ENCODE measurements around the gene MYO1E.

The MYO1E gene

GRCh38 chr15:59259137-59259943 lies 113.3 kb downstream of the MYO1E start:
- no peak for DNase-seq (ENCODE audit: low spot score)

- DNase-seq (ENCODE audit: low spot score), result no peak
These were observed 114.4 kb downstream of the MYO1E start for GRCh38 chr15:59258317-59258716.

GRCh38 chr15:59257140-59257539 lies 115.5 kb downstream of the MYO1E start:
- no peak for DNase-seq (ENCODE audit: low spot score)

- no peak for DNase-seq (ENCODE audit: low spot score)
These were observed 116.2 kb downstream of the MYO1E start for GRCh38 chr15:59256482-59256881.

- DNase-seq (ENCODE audit: low spot score), result no peak
These were observed 116.9 kb downstream of the MYO1E start for GRCh38 chr15:59255680-59256336.

GRCh38 chr15:59252137-59252536 lies 120.5 kb downstream of the MYO1E start:
- DNase-seq (ENCODE audit: low spot score), result no peak

GRCh38 chr15:59251001-59251845 lies 121.4 kb downstream of the MYO1E start:
- DNase-seq (ENCODE audit: low spot score), result no peak

GRCh38 chr15:59250249-59250648 lies 122.4 kb downstream of the MYO1E start:
- no peak for DNase-seq (ENCODE audit: low spot score)

GRCh38 chr15:59249816-59250215 lies 122.9 kb downstream of the MYO1E start:
- no peak for DNase-seq (ENCODE audit: low spot score)

GRCh38 chr15:59247364-59247763 lies 125.3 kb downstream of the MYO1E start:
- no peak for DNase-seq (ENCODE audit: low spot score)

- no peak for DNase-seq (ENCODE audit: low spot score)
These were observed 127.1 kb downstream of the MYO1E start for GRCh38 chr15:59245559-59245958.

GRCh38 chr15:59244337-59244736 lies 128.3 kb downstream of the MYO1E start:
- DNase-seq (ENCODE audit: low spot score), result no peak

GRCh38 chr15:59243622-59244021 lies 129.0 kb downstream of the MYO1E start:
- no peak for DNase-seq (ENCODE audit: low spot score)

GRCh38 chr15:59242649-59243048 lies 130.0 kb downstream of the MYO1E start:
- DNase-seq (ENCODE audit: low spot score), result no peak

GRCh38 chr15:59240036-59240435 lies 132.6 kb downstream of the MYO1E start:
- no peak for DNase-seq (ENCODE audit: low spot score)

- no peak for DNase-seq (ENCODE audit: low spot score)
These were observed 134.7 kb downstream of the MYO1E start for GRCh38 chr15:59237924-59238331.

GRCh38 chr15:59237119-59237855 lies 135.4 kb downstream of the MYO1E start:
- no peak for DNase-seq (ENCODE audit: low spot score)

GRCh38 chr15:59236394-59236793 lies 136.3 kb downstream of the MYO1E start:
- DNase-seq (ENCODE audit: low spot score), result no peak

- no peak for DNase-seq (ENCODE audit: low spot score)
These were observed 140.2 kb downstream of the MYO1E start for GRCh38 chr15:59232476-59232875.

- DNase-seq (ENCODE audit: low spot score), result no peak
These were observed 142.1 kb downstream of the MYO1E start for GRCh38 chr15:59230531-59231055.

- no peak for DNase-seq (ENCODE audit: low spot score)
These were observed 143.2 kb downstream of the MYO1E start for GRCh38 chr15:59229453-59229852.

- DNase-seq (ENCODE audit: low spot score), result no peak
These were observed 143.7 kb downstream of the MYO1E start for GRCh38 chr15:59229015-59229414.
